Measurements from ENCODE around the gene PDGFC.

PDGFC gene

GRCh38 chr4:156746111-156746510 lies 225.5 kb downstream of the PDGFC start:
- Mint-ChIP-seq H3K9me3 (no peaks in the 10 kb centered on the region), H3K27me3 (ENCODE audit: low read depth) (no peaks in the 10 kb centered on the region), H3K4me1 (ENCODE audit: low read depth) (no peaks in the 10 kb centered on the region), H3K27ac (no peak overlapping the region), H3K36me3 (ENCODE audit: low read depth) (no peaks in the 10 kb centered on the region), H3K4me3 (no peak overlapping the region)

- Mint-ChIP-seq H3K9me3 (peaks cover 3% of the 10 kb centered on the region), H3K27ac (no peak overlapping the region), H3K4me3 (no peak overlapping the region), H3K36me3 (ENCODE audit: low read depth) (no peaks in the 10 kb centered on the region), H3K27me3 (ENCODE audit: low read depth) (no peaks in the 10 kb centered on the region), H3K4me1 (ENCODE audit: low read depth) (no peaks in the 10 kb centered on the region)
These were observed 232.8 kb downstream of the PDGFC start for GRCh38 chr4:156738766-156739165.

- no peak overlapping the region for H3K27ac Mint-ChIP-seq
- peaks cover 11% of the 10 kb centered on the region for H3K9me3 Mint-ChIP-seq
- no peaks in the 10 kb centered on the region for H3K36me3 Mint-ChIP-seq (ENCODE audit: low read depth)
- H3K4me3 Mint-ChIP-seq = no peak overlapping the region
- no peaks in the 10 kb centered on the region for H3K27me3 Mint-ChIP-seq (ENCODE audit: low read depth)
- H3K4me1 Mint-ChIP-seq (ENCODE audit: low read depth) = no peaks in the 10 kb centered on the region
These were observed 236.4 kb downstream of the PDGFC start for GRCh38 chr4:156734965-156735895.

GRCh38 chr4:156733582-156733981 lies 238.0 kb downstream of the PDGFC start:
- no peaks in the 10 kb centered on the region for H3K36me3 Mint-ChIP-seq (ENCODE audit: low read depth)
- H3K27me3 Mint-ChIP-seq (ENCODE audit: low read depth) = no peaks in the 10 kb centered on the region
- H3K4me3 Mint-ChIP-seq = no peak overlapping the region
- peaks cover 11% of the 10 kb centered on the region for H3K9me3 Mint-ChIP-seq
- H3K4me1 Mint-ChIP-seq (ENCODE audit: low read depth) = no peaks in the 10 kb centered on the region
- no peak overlapping the region for H3K27ac Mint-ChIP-seq

GRCh38 chr4:156732634-156733033 lies 239.0 kb downstream of the PDGFC start:
- no peak overlapping the region for H3K27ac Mint-ChIP-seq
- no peaks in the 10 kb centered on the region for H3K4me1 Mint-ChIP-seq (ENCODE audit: low read depth)
- peaks cover 11% of the 10 kb centered on the region for H3K9me3 Mint-ChIP-seq
- H3K36me3 Mint-ChIP-seq (ENCODE audit: low read depth) = no peaks in the 10 kb centered on the region
- no peak overlapping the region for H3K4me3 Mint-ChIP-seq
- no peaks in the 10 kb centered on the region for H3K27me3 Mint-ChIP-seq (ENCODE audit: low read depth)

GRCh38 chr4:156729416-156729815 lies 242.2 kb downstream of the PDGFC start:
- Mint-ChIP-seq H3K27ac (no peak overlapping the region), H3K4me3 (no peak overlapping the region), H3K9me3 (peaks cover 9% of the 10 kb centered on the region)

GRCh38 chr4:156725257-156725656 lies 246.3 kb downstream of the PDGFC start:
- no peak overlapping the region for H3K27ac Mint-ChIP-seq
- no peak overlapping the region for H3K4me3 Mint-ChIP-seq
- H3K27me3 Mint-ChIP-seq (ENCODE audit: low read depth) = no peaks in the 10 kb centered on the region
- H3K36me3 Mint-ChIP-seq (ENCODE audit: low read depth) = no peaks in the 10 kb centered on the region
- H3K9me3 Mint-ChIP-seq = no peaks in the 10 kb centered on the region
- no peaks in the 10 kb centered on the region for H3K4me1 Mint-ChIP-seq (ENCODE audit: low read depth)

More at GRCh38 chr4:156729416-156729815, 242.2 kb downstream of the PDGFC start:
- Mint-ChIP-seq H3K27me3 (ENCODE audit: low read depth) (no peaks in the 10 kb centered on the region), H3K36me3 (ENCODE audit: low read depth) (no peaks in the 10 kb centered on the region), H3K4me1 (ENCODE audit: low read depth) (no peaks in the 10 kb centered on the region)

- H3K27ac Mint-ChIP-seq = no peak overlapping the region
- no peak overlapping the region for H3K4me3 Mint-ChIP-seq
These were observed 247.5 kb downstream of the PDGFC start for GRCh38 chr4:156723951-156724668.

GRCh38 chr4:156718226-156718625 lies 253.4 kb downstream of the PDGFC start:
- H3K36me3 Mint-ChIP-seq (ENCODE audit: low read depth) = no peaks in the 10 kb centered on the region
- no peak overlapping the region for H3K27ac Mint-ChIP-seq
- no peaks in the 10 kb centered on the region for H3K4me1 Mint-ChIP-seq (ENCODE audit: low read depth)
- H3K27me3 Mint-ChIP-seq (ENCODE audit: low read depth) = no peaks in the 10 kb centered on the region
- no peak overlapping the region for H3K4me3 Mint-ChIP-seq
- H3K9me3 Mint-ChIP-seq = no peaks in the 10 kb centered on the region

More at GRCh38 chr4:156723951-156724668, 247.5 kb downstream of the PDGFC start:
- Mint-ChIP-seq H3K27me3 (ENCODE audit: low read depth) (no peaks in the 10 kb centered on the region), H3K36me3 (ENCODE audit: low read depth) (no peaks in the 10 kb centered on the region), H3K9me3 (no peaks in the 10 kb centered on the region), H3K4me1 (ENCODE audit: low read depth) (no peaks in the 10 kb centered on the region)

- Mint-ChIP-seq H3K27me3 (ENCODE audit: low read depth) (no peaks in the 10 kb centered on the region), H3K4me3 (no peak overlapping the region), H3K27ac (no peak overlapping the region), H3K4me1 (ENCODE audit: low read depth) (no peaks in the 10 kb centered on the region), H3K36me3 (ENCODE audit: low read depth) (no peaks in the 10 kb centered on the region), H3K9me3 (no peaks in the 10 kb centered on the region)
These were observed 260.4 kb downstream of the PDGFC start for GRCh38 chr4:156711193-156711590.
